Chondrocyte (in vitro differentiated cells): ENCODE measurements around the gene LBH. TPM values are rescaled to one million over a fixed set of nuclear protein-coding genes. Genes with fewer than 3 reads are reported as not detected.
A peak's percentile ranks its signal among the peaks of the same experiment; 100 is the strongest.

Experiments used
- DNase-seq: peaks from one replicate; pipeline ENCODE4 v3.0.0; 2021; ENCODE audit warnings: mixed read lengths, low spot score
- H3K27ac Mint-ChIP-seq: one replicate; pipeline ENCODE4 v1.8.0; 2021; ENCODE audit warnings: mild to moderate bottlenecking, moderate library complexity, mixed read lengths; ENCODE audit not compliant: unreplicated experiment
- H3K27me3 Mint-ChIP-seq: 2 replicates; pipeline ENCODE4 v1.8.0; 2021; ENCODE audit warnings: low read depth, mixed read lengths
- H3K36me3 Mint-ChIP-seq: 2 replicates; pipeline ENCODE4 v1.8.0; 2021; ENCODE audit warnings: low read depth, mixed read lengths
- H3K4me1 Mint-ChIP-seq: 2 replicates; pipeline ENCODE4 v1.8.0; 2021; ENCODE audit warnings: low read depth, mild to moderate bottlenecking, mixed read lengths
- H3K4me3 Mint-ChIP-seq: one replicate; pipeline ENCODE4 v1.8.0; 2021; ENCODE audit warnings: mild to moderate bottlenecking, moderate library complexity, mixed read lengths; ENCODE audit not compliant: unreplicated experiment
- H3K9me3 Mint-ChIP-seq: 2 replicates; pipeline ENCODE4 v1.8.0; 2021; ENCODE audit warnings: low read depth, mixed read lengths
- total RNA-seq: library from RNA; stranded (reverse); gene quantifications from 3 replicates; pipeline ENCODE4 v1.2.1, GENCODE V29; 2021
- TF ChIP-seq, protein P1 (sequence below): fragments of 200-600 bp; sonication (generic); IDR thresholded peaks from 2 replicates; pipeline ENCODE4 v1.5.0; 2021; ENCODE audit warnings: antibody characterized with exemption, mild to moderate bottlenecking, moderate library complexity

The LBH gene
- total RNA-seq, 1 donor from 2014 or later = 88.8 TPM

DNA sequence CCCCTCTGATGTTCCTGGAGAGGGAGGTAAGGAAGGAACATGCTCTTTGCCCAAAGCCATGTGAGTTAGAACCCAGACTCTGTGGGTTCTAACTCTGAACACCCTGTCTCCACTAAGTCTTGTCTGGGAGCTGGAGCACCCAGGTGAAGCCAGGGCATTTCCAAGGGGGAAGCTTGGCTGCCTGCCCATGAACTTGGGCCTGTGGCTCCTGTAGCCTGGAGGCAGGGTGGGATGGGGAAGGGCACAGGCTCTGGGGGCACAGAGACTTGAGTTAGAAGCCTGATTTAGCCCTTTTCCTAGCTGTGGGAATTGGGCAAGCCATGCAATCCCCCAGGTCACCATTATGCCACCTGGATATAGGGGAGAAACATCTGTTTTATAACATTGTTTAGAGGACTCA is 65.2 kb downstream of the LBH start:
- H3K36me3 Mint-ChIP-seq = peaks cover 3% of the 10 kb centered on the region
- H3K4me3 Mint-ChIP-seq = no peak overlapping the region
- DNase-seq = no peak
- TF ChIP-seq, protein P1, sequence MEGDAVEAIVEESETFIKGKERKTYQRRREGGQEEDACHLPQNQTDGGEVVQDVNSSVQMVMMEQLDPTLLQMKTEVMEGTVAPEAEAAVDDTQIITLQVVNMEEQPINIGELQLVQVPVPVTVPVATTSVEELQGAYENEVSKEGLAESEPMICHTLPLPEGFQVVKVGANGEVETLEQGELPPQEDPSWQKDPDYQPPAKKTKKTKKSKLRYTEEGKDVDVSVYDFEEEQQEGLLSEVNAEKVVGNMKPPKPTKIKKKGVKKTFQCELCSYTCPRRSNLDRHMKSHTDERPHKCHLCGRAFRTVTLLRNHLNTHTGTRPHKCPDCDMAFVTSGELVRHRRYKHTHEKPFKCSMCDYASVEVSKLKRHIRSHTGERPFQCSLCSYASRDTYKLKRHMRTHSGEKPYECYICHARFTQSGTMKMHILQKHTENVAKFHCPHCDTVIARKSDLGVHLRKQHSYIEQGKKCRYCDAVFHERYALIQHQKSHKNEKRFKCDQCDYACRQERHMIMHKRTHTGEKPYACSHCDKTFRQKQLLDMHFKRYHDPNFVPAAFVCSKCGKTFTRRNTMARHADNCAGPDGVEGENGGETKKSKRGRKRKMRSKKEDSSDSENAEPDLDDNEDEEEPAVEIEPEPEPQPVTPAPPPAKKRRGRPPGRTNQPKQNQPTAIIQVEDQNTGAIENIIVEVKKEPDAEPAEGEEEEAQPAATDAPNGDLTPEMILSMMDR = no peak
- H3K9me3 Mint-ChIP-seq = peaks cover 6% of the 10 kb centered on the region
- H3K27ac Mint-ChIP-seq = no peak overlapping the region
- H3K27me3 Mint-ChIP-seq = no peaks in the 10 kb centered on the region
- H3K4me1 Mint-ChIP-seq = peaks cover 35% of the 10 kb centered on the region

DNA sequence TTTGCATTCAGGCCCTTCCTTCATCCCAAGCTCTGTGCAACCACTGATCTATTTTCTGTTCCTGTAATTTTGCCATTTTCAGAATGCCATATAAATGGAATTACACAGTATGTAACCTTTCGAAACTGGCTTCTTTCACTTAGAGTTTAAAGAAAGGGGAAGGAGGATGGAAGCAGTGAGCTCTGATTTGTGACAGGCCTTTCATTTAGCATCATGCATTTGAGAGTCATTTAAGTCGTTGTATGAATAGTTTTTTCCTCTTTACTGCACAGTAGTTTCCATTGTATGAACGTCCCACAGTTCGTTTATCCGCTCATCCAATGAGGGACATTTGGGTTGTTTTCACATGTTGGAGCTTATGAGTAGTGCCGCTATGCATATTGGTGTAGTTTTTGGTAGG is 67.0 kb downstream of the LBH start:
- Mint-ChIP-seq H3K4me1 (peaks cover 38% of the 10 kb centered on the region), H3K4me3 (no peak overlapping the region), H3K36me3 (peaks cover 3% of the 10 kb centered on the region), H3K27ac (no peak overlapping the region), H3K9me3 (peaks cover 6% of the 10 kb centered on the region), H3K27me3 (no peaks in the 10 kb centered on the region)
- TF ChIP-seq, protein P1 = no peak
- DNase-seq = no peak

DNA sequence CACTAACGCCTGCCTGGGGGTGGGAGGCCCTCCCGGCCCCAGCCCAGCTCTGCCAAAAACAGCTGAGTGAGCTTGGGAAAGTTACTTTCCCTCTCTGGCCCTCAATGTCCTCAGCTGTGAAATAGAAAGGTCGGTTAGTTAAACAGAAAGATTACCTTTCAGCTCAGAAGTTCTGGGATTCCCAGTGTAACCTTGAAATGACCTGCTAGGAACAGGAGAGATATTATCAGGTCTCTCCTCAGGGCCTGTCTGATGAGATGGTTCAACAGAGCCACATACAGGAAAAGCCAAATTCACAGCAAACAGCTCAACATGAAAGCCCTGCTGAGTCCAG is 68.8 kb downstream of the LBH start:
- Mint-ChIP-seq H3K27me3 (no peaks in the 10 kb centered on the region), H3K27ac (no peak overlapping the region), H3K36me3 (peaks cover 5% of the 10 kb centered on the region), H3K9me3 (peaks cover 6% of the 10 kb centered on the region), H3K4me1 (peaks cover 37% of the 10 kb centered on the region), H3K4me3 (no peak overlapping the region)
- TF ChIP-seq, protein P1 = no peak
- no peak for DNase-seq

DNA sequence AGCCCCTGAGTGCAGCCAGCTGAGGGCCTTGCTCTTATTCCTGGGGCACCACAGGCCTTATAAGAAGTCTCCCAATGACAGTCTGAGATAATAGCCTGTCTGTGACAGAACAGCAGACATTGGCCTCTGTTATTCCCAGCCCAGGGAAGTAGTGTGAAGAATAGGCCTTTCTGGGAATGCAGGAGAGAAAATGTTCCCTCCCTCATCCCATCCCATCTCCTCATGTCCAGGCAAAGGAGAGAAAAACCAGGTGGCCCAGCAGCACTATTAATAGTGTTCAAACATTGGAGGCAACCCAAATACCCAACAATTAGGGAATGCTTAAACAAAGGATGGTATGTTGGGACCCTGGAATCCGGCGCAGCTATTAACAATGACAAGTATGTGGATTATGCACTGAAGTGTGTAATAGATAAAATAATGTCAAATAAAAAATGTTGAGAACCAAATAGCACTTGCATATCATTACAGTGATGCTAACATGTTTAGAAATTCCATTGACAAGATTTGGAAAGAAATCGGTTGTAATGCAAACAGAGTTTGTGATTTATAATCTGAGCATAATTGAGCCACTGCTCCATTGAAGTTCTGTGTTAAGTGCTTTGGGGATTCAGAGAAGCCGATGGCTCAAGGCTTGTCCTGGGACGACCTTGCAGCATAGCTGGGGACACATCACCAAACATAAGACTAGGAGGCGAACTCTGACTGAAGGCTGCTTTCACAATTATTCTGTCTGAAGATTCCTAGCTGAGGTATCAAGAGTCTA is 69.3 kb downstream of the LBH start:
- H3K9me3 Mint-ChIP-seq = peaks cover 6% of the 10 kb centered on the region
- peak overlapping the region; percentile 63 for H3K27ac Mint-ChIP-seq
- peaks cover 43% of the 10 kb centered on the region for H3K4me1 Mint-ChIP-seq
- DNase-seq = no peak
- TF ChIP-seq, protein P1 = no peak
- H3K36me3 Mint-ChIP-seq = peaks cover 5% of the 10 kb centered on the region
- H3K27me3 Mint-ChIP-seq = no peaks in the 10 kb centered on the region
- H3K4me3 Mint-ChIP-seq = no peak overlapping the region

DNA sequence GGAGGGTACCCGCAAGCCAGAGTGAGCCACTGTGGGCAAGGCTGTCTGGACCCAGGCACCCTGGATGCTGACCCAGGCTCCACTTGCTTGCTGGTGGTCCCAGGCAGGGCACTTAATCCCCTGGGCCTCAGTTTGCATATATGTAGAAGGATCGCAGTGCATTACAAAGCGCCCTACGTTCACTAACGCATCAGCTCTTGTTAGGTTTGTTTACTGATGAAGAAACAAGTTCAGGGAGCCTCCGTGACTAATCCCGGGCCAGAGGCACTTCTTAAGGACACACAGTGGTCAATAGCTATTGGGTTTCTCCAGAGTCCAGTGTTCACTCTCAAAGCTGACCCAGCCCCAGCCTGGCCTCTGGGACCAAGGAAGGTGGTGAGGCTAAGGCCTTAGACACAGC is 70.2 kb downstream of the LBH start:
- H3K36me3 Mint-ChIP-seq = peaks cover 5% of the 10 kb centered on the region
- no peak overlapping the region for H3K27ac Mint-ChIP-seq
- H3K9me3 Mint-ChIP-seq = peaks cover 6% of the 10 kb centered on the region
- DNase-seq = no peak
- H3K27me3 Mint-ChIP-seq = no peaks in the 10 kb centered on the region
- TF ChIP-seq, protein P1 = no peak
- peaks cover 48% of the 10 kb centered on the region for H3K4me1 Mint-ChIP-seq
- no peak overlapping the region for H3K4me3 Mint-ChIP-seq
